22Rv1 (cell line): ENCODE measurements around the gene SCUBE3.

ENCODE experiments used
- CTCF ChIP-seq: fragments of 450-650 bp; IDR thresholded peaks from 2 replicates; pipeline ENCODE4 v1.5.1; 2017; ENCODE audit warnings: mild to moderate bottlenecking
- ZFX ChIP-seq: fragments of 450-650 bp; IDR thresholded peaks from 2 replicates; pipeline ENCODE4 v1.6.1; 2017; ENCODE audit warnings: antibody characterized with exemption, borderline replicate concordance

GRCh38 chr6:35203152-35203670, 10.5 kb upstream of the SCUBE3 start:
- TF ChIP-seq CTCF = no peak
- no peak for TF ChIP-seq ZFX
